OCI-LY1 (cell line): ENCODE measurements around the gene OR2T3.
"Not testable (repeated sequence)": the region's sequence is repeated elsewhere in the genome, so short reads cannot be mapped to it uniquely, and the experiment has no call there.

Experiments used
- EZH2 ChIP-seq: fragments of 200-600 bp; sonication (generic), shearing (Covaris generic); IDR thresholded peaks from 2 replicates; pipeline ENCODE4 v1.8.0; 2017; ENCODE audit warnings: borderline replicate concordance, mixed run types, mild to moderate bottlenecking, antibody characterized with exemption, low read length, moderate library complexity, mixed read lengths
- TF ChIP-seq, protein P1 (sequence below): fragments of 200-600 bp; sonication (generic), shearing (Covaris generic); IDR thresholded peaks from 2 replicates; pipeline ENCODE4 v1.5.1; 2017; ENCODE audit warnings: mild to moderate bottlenecking, antibody characterized with exemption, low read length, moderate library complexity, mixed read lengths

DNA sequence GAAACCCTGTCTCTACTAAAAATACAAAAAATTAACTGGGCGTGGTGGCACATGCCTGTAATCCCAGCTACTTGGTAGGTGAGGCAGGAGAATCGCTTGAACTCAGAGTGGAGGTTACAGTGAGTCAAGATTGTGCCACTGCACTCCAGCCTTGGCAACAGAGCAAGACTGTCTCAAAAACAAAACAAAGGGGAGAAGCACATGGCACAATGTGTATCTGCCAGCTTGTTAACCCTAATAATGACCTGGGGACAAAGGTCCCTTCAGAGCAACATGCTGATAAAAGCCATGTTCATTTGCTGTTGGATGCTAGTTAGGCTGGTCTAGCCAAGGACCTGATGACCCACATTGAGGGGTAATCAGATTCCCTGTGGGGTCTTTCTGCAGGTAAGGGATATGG lies 16.5 kb upstream of the OR2T3 start:
- TF ChIP-seq, protein P1, sequence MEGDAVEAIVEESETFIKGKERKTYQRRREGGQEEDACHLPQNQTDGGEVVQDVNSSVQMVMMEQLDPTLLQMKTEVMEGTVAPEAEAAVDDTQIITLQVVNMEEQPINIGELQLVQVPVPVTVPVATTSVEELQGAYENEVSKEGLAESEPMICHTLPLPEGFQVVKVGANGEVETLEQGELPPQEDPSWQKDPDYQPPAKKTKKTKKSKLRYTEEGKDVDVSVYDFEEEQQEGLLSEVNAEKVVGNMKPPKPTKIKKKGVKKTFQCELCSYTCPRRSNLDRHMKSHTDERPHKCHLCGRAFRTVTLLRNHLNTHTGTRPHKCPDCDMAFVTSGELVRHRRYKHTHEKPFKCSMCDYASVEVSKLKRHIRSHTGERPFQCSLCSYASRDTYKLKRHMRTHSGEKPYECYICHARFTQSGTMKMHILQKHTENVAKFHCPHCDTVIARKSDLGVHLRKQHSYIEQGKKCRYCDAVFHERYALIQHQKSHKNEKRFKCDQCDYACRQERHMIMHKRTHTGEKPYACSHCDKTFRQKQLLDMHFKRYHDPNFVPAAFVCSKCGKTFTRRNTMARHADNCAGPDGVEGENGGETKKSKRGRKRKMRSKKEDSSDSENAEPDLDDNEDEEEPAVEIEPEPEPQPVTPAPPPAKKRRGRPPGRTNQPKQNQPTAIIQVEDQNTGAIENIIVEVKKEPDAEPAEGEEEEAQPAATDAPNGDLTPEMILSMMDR: not testable (repeated sequence)
- TF ChIP-seq EZH2: not testable (repeated sequence)
